Dendritic cell treated with granulocyte-macrophage colony-stimulating factor and Interleukin-4, amounts not matched to agents 40 ng/mL and 50 ng/mL, for 4 days (primary cell): ENCODE data around the gene SDR9C7.
"Not testable (repeated sequence)": the region's sequence is repeated elsewhere in the genome, so short reads cannot be mapped to it uniquely, and the experiment has no call there.

Source experiments
- H3K27ac Mint-ChIP-seq: one replicate; pipeline ENCODE4 v1.8.0; 2022; ENCODE audit warnings: mild to moderate bottlenecking, mixed read lengths
- H3K27me3 Mint-ChIP-seq: one replicate; pipeline ENCODE4 v1.8.0; 2022; ENCODE audit warnings: mild to moderate bottlenecking, mixed read lengths
- H3K36me3 Mint-ChIP-seq: one replicate; pipeline ENCODE4 v1.8.0; 2022; ENCODE audit warnings: low read depth, mixed read lengths
- H3K4me1 Mint-ChIP-seq: one replicate; pipeline ENCODE4 v1.8.0; 2022; ENCODE audit warnings: low read depth, mixed read lengths
- H3K4me3 Mint-ChIP-seq: one replicate; pipeline ENCODE4 v1.8.0; 2022; ENCODE audit warnings: mild to moderate bottlenecking, moderate library complexity, mixed read lengths
- H3K9me3 Mint-ChIP-seq: one replicate; pipeline ENCODE4 v1.8.0; 2022; ENCODE audit warnings: mixed read lengths
- intact Hi-C: fragments of 100-400 bp; cut with micrococcal nuclease; formaldehyde crosslinking; loops from one replicate; pipeline ENCODE4 v1.15.0; 2022

Gene SDR9C7

DNA sequence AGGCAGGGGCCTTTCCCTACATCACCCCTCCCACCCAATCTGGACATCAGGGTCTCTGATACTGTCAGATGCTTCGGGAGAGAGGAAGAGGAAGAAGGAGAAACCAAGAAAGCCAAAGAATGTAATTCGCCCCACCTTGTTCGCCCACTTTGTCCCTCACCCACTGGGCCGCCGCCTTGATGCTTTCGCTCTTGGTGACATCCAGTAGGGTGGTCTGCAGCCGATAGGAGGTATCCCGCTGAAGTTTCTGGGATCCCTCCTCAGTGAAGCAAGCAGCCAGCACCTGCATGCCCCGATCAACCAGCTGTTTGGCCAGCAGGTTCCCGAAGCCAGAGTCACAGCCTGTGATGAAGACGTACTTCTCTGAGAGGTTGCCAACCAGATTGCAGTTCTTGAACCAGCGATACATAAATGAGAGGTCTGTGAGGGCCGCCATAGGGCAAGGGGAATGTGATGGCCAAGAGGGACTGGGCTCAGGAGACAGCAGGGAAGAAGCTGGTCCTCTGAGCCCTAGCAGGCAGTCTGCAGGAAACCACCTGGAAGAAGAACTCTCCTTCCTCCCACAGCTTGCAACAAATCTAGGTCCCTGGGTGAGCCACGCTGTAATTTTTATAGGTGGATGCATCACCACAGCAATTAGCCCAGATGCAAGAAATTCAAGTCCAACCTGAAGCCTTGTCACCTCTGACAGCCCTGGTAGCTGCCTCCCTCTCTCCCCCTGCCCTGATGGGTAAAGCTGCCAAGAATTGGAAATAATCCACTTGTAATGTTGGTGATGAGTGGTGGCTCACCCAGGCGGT is at the start of gene SDR9C7:
Gene SDR9C7, minus strand, starts transcription at position 583 of the 800 bp plus-strand sequence. Its CDS starts 147 bp downstream, at position 436.
- peak within 1 kb of the TSS; percentile 90 for H3K27ac Mint-ChIP-seq
- no peaks in the 10 kb centered on the region for H3K36me3 Mint-ChIP-seq
- intact Hi-C loops = no loop called here
- no peaks in the 10 kb centered on the region for H3K9me3 Mint-ChIP-seq
- H3K4me3 Mint-ChIP-seq = no peak within 1 kb of the TSS
- H3K27me3 Mint-ChIP-seq = peaks cover 5% of the 10 kb centered on the region
- H3K4me1 Mint-ChIP-seq = peaks cover 50% of the 10 kb centered on the region

DNA sequence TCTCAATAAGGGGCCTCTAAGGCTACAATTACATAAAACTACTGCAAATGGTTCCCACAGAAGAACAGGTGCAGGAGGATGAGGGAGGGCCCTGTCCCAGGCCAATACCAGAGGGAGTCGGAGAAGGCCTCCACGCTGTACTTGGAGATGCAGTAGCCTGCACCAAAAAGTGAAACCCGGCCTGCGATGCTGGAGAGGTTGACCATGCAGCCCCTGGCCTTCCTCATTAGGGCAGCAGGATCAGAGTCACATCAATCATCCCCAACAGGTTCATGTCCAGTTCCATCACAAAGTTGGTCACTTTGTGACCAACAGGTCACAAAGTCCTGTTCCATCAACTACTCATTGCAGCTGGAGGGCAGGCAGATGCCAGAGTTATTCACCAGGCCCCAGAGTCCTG is 49.2 kb upstream of the SDR9C7 start:
- no peaks in the 10 kb centered on the region for H3K36me3 Mint-ChIP-seq
- intact Hi-C loops = no loop called here
- H3K4me3 Mint-ChIP-seq = no peak overlapping the region
- no peaks in the 10 kb centered on the region for H3K27me3 Mint-ChIP-seq
- no peaks in the 10 kb centered on the region for H3K9me3 Mint-ChIP-seq
- peaks cover 14% of the 10 kb centered on the region for H3K4me1 Mint-ChIP-seq
- no peak overlapping the region for H3K27ac Mint-ChIP-seq

DNA sequence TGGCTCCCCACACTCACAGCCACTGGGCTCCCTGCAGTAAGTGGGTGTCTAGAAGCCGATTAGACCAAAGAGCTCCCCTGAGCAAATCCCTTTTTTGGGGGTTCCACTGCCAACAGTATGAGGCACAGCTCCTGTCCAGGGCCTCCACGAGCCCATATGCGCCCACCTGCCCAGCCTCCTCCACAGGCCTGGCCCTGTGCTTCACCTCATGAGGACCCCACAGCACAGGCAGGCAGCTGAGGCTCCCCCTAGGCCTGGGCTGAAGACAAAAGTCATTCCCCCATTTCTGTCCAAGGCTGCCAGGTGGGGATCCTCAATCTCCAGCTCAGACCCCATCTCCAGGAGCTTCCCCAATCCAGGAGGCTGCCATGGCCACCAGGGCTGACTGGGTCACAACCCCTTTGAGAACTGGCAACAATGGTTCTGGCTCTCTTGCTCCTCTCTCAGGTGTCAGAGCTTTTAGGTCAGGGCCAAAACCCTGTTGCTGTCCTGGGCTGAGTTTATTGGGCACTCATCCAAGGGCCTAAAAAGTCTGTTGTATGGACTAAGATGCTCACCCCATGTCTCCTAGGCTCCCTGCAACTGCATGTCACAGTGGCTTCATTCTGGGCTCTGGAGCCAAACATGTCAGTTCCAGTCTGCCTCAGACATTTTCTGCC is 48.5 kb upstream of the SDR9C7 start:
- H3K27me3 Mint-ChIP-seq, H3K27ac Mint-ChIP-seq, H3K36me3 Mint-ChIP-seq, H3K4me3 Mint-ChIP-seq, intact Hi-C loops, H3K4me1 Mint-ChIP-seq, H3K9me3 Mint-ChIP-seq: not testable (repeated sequence)

DNA sequence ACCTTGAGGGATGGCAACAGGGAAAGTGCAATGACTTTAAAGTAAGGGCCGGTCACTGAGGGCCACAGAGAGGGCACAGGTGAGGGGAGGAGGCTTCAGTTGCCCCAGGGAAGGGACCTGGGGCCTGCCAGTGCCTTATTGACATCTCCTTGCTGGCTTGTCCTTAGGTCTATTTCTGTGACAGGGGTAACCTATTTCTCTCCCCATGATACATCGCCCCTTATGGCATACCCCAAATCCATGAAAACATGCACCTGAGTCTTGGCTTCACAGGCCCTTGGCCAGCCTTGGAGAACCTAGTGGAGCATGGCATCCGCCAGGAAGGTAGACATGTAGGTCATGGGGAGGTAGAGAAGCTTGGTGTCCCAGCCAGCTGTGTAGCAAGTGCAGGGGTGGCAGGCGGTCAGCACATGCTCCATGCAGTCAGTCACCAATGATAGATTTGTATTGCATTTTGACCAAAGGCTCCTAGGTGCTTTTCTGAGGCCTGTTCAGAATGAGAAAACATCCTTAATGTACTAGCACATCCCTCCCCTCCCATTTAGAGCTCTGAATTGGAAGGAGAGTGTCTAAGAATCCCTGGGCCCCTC is 46.8 kb upstream of the SDR9C7 start:
- Mint-ChIP-seq H3K36me3 (no peaks in the 10 kb centered on the region), H3K4me1 (no peaks in the 10 kb centered on the region), H3K27me3 (no peaks in the 10 kb centered on the region), H3K27ac (no peak overlapping the region), H3K4me3 (no peak overlapping the region), H3K9me3 (no peaks in the 10 kb centered on the region)
- intact Hi-C loops = no loop called here

DNA sequence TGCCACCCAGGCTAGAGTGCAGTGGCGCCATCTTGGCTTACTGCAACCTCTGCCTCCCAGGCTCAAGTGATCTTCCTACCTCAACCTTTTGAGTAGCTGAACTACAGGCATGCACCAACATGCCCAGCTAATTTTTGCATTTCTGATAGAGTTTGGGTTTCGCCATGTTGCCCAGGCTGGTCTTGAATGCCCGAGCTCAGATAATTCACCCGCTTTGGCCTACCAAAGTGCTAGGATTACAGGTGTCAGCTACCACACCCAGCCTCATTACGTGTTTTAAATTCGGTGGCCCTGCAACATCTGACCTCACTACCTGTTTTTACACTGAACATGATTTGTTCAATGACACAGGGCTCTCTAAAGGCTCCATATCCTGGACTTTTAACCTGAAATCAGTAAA is 46.1 kb upstream of the SDR9C7 start:
- H3K27me3 Mint-ChIP-seq = no peaks in the 10 kb centered on the region
- no peaks in the 10 kb centered on the region for H3K4me1 Mint-ChIP-seq
- no peaks in the 10 kb centered on the region for H3K36me3 Mint-ChIP-seq
- H3K9me3 Mint-ChIP-seq = no peaks in the 10 kb centered on the region
- H3K4me3 Mint-ChIP-seq = no peak overlapping the region
- intact Hi-C loops = no loop called here
- no peak overlapping the region for H3K27ac Mint-ChIP-seq

DNA sequence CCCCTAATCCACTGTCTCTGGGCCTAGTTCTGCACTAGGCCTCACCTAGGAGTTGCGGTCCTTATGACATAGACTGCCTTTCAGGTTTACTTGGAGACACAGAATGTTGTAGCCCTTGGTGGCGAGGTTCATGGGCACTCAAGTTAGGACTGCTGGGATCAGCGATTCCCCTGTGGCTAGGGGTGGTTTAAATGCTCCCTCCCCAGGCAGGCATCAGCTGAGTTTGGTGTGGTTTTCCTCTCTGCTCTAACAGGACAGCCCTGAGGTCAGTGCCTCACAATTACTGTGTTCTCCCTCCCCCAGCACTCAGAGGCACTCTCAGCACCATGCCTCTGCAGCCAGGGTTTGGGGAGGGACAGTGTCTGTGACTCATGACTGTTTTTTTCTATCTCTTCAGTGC is 45.4 kb upstream of the SDR9C7 start:
- H3K9me3 Mint-ChIP-seq = no peaks in the 10 kb centered on the region
- intact Hi-C loops = no loop called here
- no peaks in the 10 kb centered on the region for H3K4me1 Mint-ChIP-seq
- no peaks in the 10 kb centered on the region for H3K27me3 Mint-ChIP-seq
- H3K4me3 Mint-ChIP-seq = no peak overlapping the region
- no peaks in the 10 kb centered on the region for H3K36me3 Mint-ChIP-seq
- H3K27ac Mint-ChIP-seq = no peak overlapping the region

DNA sequence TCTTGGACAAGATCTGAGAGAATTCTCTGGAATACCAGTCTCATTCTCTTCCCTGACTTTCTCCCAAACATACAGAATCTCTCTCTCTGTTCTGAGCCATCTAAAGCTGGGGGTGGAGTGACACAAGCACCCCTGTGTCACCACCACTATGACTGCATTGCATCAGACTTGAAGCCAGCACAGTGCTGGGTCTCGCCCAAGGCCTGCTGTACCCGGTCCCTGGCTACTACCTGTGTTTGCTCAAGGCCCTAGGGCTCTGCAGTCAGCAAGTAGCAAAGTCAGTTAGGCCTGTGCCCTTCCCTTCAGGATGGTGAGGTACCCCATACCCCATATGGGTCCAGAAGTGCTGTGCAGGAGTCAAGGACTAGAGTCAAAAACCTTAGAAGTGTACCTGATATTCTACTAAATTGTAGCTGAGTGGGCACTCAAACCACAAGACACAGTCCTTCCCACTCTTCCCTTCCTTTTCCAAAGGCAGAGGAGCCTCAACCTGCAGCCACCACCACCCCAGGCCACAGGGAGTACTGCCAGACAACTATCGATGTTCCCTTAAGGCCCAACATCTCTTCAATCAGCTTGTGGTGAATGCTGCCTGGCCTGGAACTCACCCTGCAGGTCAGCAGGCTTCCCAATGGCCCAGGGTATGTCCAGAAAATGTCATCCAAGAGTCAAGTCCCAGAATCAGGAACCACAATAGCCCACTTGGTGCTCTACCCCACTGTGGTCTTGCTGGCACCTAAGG is 44.4 kb upstream of the SDR9C7 start:
- H3K36me3 Mint-ChIP-seq = no peaks in the 10 kb centered on the region
- H3K9me3 Mint-ChIP-seq = no peaks in the 10 kb centered on the region
- H3K4me1 Mint-ChIP-seq = no peaks in the 10 kb centered on the region
- no peak overlapping the region for H3K4me3 Mint-ChIP-seq
- H3K27ac Mint-ChIP-seq = no peak overlapping the region
- H3K27me3 Mint-ChIP-seq = no peaks in the 10 kb centered on the region
- intact Hi-C loops = no loop called here

DNA sequence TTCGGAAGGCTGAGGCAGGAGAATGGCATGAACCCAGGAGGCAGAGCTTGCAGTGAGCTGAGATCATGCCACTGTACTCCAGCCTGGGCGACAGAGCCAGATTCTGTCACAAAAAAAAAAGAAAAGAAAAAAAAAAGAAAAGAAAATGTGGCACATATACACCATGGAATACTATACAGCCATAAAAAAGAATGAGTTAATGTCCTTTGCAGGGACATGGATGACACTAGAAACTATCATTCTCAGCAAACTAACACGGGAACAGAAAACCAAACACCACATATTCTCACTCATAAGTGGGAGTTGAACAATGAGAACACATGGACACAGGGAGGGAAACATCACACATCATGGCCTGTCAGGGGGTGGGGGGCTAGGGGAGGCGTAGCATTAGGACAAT is 43.2 kb upstream of the SDR9C7 start:
- H3K27ac Mint-ChIP-seq, H3K36me3 Mint-ChIP-seq, H3K9me3 Mint-ChIP-seq, H3K27me3 Mint-ChIP-seq, H3K4me1 Mint-ChIP-seq, H3K4me3 Mint-ChIP-seq, intact Hi-C loops: not testable (repeated sequence)

DNA sequence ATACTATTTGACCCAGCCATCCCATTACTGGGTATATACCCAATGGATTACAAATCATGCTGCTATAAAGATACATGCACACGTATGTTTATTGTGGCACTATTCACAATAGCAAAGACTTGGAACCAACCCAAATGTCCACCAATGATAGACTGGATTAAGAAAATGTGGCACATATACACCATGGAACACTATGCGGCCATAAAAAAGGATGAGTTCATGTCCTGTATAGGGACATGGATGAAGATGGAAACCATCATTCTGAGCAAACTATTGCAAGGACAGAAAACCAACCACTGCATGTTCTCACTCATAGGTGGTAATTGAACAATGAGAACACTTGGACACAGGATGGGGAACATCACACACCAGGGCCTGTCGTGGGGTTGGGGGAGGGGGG is 40.0 kb upstream of the SDR9C7 start:
- H3K4me1 Mint-ChIP-seq, H3K4me3 Mint-ChIP-seq, H3K9me3 Mint-ChIP-seq, intact Hi-C loops, H3K27me3 Mint-ChIP-seq, H3K27ac Mint-ChIP-seq, H3K36me3 Mint-ChIP-seq: not testable (repeated sequence)

DNA sequence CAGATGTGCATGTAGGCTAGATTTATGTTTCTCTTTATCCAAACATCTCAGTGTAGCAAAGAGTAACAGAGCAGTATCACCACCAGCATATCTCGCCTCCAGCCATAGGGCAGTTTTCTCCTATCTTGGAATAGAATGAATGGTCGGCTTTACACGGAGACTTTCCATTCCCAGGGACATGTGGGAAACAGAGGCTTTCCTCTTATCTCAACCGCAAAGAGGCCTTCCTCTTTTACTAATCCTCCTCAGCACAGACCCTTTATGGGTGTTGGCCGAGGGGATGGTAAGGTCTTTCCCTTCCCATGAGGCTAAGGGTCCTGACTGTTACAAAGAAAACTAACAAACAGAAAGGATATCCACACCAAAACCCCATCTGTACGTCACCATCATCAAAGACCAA is 34.7 kb upstream of the SDR9C7 start:
- H3K36me3 Mint-ChIP-seq, H3K27me3 Mint-ChIP-seq, H3K4me3 Mint-ChIP-seq, H3K9me3 Mint-ChIP-seq, intact Hi-C loops, H3K4me1 Mint-ChIP-seq, H3K27ac Mint-ChIP-seq: not testable (repeated sequence)

DNA sequence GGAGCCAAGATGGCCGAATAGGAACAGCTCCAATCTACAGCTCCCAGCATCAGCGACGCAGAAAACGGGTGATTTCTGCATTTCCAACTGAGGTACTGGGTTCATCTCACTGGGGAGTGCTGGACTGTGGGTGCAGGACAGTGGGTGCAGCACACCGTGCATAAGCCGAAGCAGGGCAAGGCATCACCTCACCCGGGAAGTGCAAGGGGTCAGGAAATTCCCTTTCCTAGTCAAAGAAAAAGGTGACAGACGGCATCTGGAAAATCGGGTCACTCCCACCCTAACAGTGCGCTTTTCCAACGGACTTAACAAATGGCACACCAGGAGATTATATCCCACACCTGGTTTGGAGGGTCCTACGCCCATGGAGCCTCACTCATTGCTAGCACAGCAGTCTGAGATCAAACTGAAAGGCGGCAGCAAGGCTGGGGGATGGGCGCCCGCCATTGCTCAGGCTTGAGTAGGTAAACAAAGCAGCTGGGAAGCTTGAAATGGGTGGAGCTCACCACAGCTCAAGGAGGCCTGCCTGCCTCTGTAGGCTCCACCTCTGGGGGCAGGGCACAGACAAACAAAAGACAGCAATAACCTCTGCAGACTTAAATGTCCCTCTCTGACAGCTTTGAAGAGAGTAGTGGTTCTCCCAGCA is 31.9 kb upstream of the SDR9C7 start:
- H3K27ac Mint-ChIP-seq, intact Hi-C loops, H3K4me3 Mint-ChIP-seq, H3K27me3 Mint-ChIP-seq, H3K4me1 Mint-ChIP-seq, H3K9me3 Mint-ChIP-seq, H3K36me3 Mint-ChIP-seq: not testable (repeated sequence)

DNA sequence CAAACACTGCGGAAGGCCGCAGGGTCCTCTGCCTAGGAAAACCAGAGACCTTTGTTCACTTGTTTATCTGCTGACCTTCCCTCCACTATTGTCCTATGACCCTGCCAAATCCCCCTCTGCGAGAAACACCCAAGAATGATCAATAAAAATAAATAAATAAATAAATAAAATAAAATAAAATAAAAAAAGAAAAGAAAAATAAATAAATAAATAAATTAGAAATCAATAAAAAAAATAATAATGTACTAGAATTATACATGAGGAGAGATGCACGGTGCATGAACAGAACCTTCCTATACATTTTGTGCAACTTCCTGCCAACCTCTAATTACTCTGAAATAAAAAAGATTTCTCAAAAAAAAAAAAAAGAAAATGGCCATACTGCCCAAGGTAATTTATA is 30.9 kb upstream of the SDR9C7 start:
- H3K9me3 Mint-ChIP-seq, H3K4me1 Mint-ChIP-seq, H3K27ac Mint-ChIP-seq, intact Hi-C loops, H3K36me3 Mint-ChIP-seq, H3K4me3 Mint-ChIP-seq: not testable (repeated sequence)
- peaks cover 11% of the 10 kb centered on the region for H3K27me3 Mint-ChIP-seq

DNA sequence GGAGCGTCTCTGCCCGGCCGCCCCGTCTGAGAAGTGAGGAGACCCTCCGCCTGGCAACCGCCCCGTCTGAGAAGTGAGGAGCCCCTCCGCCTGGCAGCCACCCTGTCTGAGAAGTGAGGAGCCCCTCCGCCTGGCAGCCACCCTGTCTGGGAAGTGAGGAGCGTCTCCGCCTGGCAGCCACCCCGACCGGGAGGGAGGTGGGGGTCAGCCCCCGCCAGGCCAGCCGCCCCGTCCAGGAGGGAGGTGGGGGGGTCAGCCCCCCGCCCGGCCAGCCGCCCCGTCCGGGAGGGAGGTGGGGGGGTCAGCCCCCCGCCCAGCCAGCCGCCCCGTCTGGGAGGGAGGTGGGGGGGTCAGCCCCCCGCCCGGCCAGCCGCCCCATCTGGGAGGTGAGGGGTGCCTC is 29.3 kb upstream of the SDR9C7 start:
- peaks cover 13% of the 10 kb centered on the region for H3K27me3 Mint-ChIP-seq
- H3K4me1 Mint-ChIP-seq, H3K27ac Mint-ChIP-seq, H3K36me3 Mint-ChIP-seq, H3K9me3 Mint-ChIP-seq, intact Hi-C loops, H3K4me3 Mint-ChIP-seq: not testable (repeated sequence)

DNA sequence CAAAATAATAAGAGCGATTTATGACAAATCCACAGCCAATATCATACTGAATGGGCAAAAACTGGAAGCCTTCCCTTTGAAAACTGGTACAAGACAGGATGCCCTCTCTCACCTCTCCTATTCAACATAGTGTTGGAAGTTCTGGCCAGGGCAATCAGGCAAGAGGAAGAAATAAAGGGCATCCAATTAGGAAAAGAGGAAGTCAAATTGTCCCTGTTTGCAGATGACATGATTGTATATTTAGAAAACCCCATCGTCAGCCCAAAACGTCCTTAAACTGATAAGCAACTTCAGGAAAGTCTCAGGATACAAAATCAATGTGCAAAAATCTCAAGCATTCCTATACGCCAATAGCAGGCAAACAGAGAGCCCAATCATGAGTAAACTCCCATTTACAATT is 28.0 kb upstream of the SDR9C7 start:
- H3K36me3 Mint-ChIP-seq, H3K4me3 Mint-ChIP-seq, H3K4me1 Mint-ChIP-seq, intact Hi-C loops, H3K27ac Mint-ChIP-seq: not testable (repeated sequence)
- H3K27me3 Mint-ChIP-seq = peaks cover 18% of the 10 kb centered on the region
- peaks cover 19% of the 10 kb centered on the region for H3K9me3 Mint-ChIP-seq
